Subcutaneous abdominal adipose tissue (tissue), 5 donors: Measurements from ENCODE around the gene PER3.

ENCODE experiments used
- H3K27ac ChIP-seq: one replicate; pipeline ENCODE4 v1.7.0; 2013; ENCODE audit warnings: low read depth, mild to moderate bottlenecking, inconsistent platforms, low read length, moderate library complexity
- H3K27me3 ChIP-seq, 5 donors: one replicate each; pipeline ENCODE4 v1.7.0; 2013; ENCODE audit warnings: low read length in 5 of 5, inconsistent platforms in 1 of 5; ENCODE audit not compliant: control insufficient read depth in 5 of 5, insufficient read depth in 4 of 5
- H3K36me3 ChIP-seq, 5 donors: one replicate each; pipeline ENCODE4 v1.7.0; 2013; ENCODE audit warnings: low read length in 5 of 5; ENCODE audit not compliant: control insufficient read depth in 5 of 5, insufficient read depth in 5 of 5
- H3K4me1 ChIP-seq, 5 donors: one replicate each; pipeline ENCODE4 v1.7.0; 2013; ENCODE audit warnings: low read length in 5 of 5, mild to moderate bottlenecking in 3 of 5, moderate library complexity in 1 of 5; ENCODE audit not compliant: control insufficient read depth in 5 of 5, insufficient read depth in 5 of 5
- H3K4me3 ChIP-seq, 5 donors: one replicate each; pipeline ENCODE4 v1.7.0; 2013; ENCODE audit warnings: low read length in 5 of 5, low read depth in 1 of 5
- H3K9ac ChIP-seq, 5 donors: one replicate each; pipeline ENCODE4 v1.7.0; 2013; ENCODE audit warnings: low read length in 5 of 5, mild to moderate bottlenecking in 4 of 5, moderate library complexity in 3 of 5
- H3K9me3 ChIP-seq, 5 donors: one replicate each; pipeline ENCODE4 v1.7.0; 2013; ENCODE audit warnings: low read length in 5 of 5; ENCODE audit not compliant: control insufficient read depth in 5 of 5
- donor health status: healthy.
- donor health status: healthy.
- donor health status: healthy.
- donor health status: healthy.
- donor health status: healthy.

PER3 gene

DNA sequence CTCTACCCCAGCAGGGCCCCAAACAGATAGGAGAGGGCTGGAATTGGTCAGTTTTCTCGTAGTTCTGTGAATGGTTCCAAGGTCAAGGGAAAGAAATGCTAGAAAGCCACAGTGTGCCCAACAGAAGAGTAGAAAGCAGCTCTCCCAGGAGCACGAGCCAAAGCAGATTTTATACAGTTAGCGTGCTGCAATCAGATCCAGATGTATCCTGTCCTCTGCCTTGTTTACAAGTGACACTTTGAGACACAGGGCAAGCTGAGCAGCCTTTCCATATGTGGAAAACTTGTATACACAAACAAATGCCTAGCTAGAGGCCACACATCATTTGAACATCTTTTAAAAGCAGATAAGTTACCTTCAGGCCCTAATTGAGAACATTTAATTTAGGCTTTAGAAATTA, 6.5 kb upstream of the PER3 start:
- no peak overlapping the region for H3K27ac ChIP-seq
- peaks cover 41 to 70% (median 53%) of the 10 kb centered on the region in 5 donors for H3K36me3 ChIP-seq
- no peaks in the 10 kb centered on the region for H3K9me3 ChIP-seq
- no peak overlapping the region for H3K9ac ChIP-seq
- no peaks in the 10 kb centered on the region for H3K27me3 ChIP-seq
- peaks cover 0 to 16% (median 12%) of the 10 kb centered on the region in 5 donors for H3K4me1 ChIP-seq
- H3K4me3 ChIP-seq: no peak overlapping the region

GRCh38 chr1:7778133-7778628, 5.9 kb upstream of the PER3 start:
- no peak overlapping the region for H3K27ac ChIP-seq
- H3K9me3 ChIP-seq: no peaks in the 10 kb centered on the region
- H3K36me3 ChIP-seq: peaks cover 40 to 65% (median 53%) of the 10 kb centered on the region in 5 donors
- H3K4me1 ChIP-seq: peaks cover 0 to 17% (median 16%) of the 10 kb centered on the region in 5 donors
- no peak overlapping the region for H3K9ac ChIP-seq
- H3K27me3 ChIP-seq: no peaks in the 10 kb centered on the region
- H3K4me3 ChIP-seq: no peak overlapping the region

DNA sequence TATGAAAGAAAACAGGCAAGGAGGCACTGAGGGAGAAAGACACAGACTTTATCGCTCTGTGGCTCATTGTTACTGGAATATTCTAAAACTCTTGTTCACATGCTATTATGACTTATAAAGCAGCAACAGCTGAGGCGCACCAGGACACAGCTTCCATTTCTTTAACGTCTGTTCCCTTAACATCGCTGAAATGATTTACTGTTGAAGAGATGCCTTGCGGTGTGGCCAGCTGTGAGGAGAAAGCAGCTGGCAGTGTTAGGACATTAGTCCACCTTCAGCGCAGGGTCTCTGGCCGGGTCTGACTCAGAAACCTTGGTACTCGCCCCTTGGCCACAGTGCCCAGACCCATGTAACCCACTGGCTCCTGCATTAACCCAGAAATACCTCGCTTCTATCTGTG, 3.1 kb upstream of the PER3 start:
- peaks cover 22 to 55% (median 46%) of the 10 kb centered on the region in 5 donors for H3K36me3 ChIP-seq
- H3K27ac ChIP-seq: peak overlapping the region; percentile 67

GRCh38 chr1:7781501-7781900, 2.6 kb upstream of the PER3 start:
- Histone ChIP-seq H3K27ac (peak overlapping the region; percentile 67), H3K9ac (no peak overlapping the region), H3K4me1 (peaks cover 3 to 34% (median 31%) of the 10 kb centered on the region in 5 donors), H3K9me3 (no peaks in the 10 kb centered on the region), H3K4me3 (no peak overlapping the region), H3K27me3 (no peaks in the 10 kb centered on the region), H3K36me3 (peaks cover 22 to 55% (median 46%) of the 10 kb centered on the region in 5 donors)

More for the DNA sequence above, 3.1 kb upstream of the PER3 start:
- H3K4me3 ChIP-seq: no peak overlapping the region
- peaks cover 3 to 33% (median 28%) of the 10 kb centered on the region in 5 donors for H3K4me1 ChIP-seq
- no peak overlapping the region for H3K9ac ChIP-seq
- H3K27me3 ChIP-seq: no peaks in the 10 kb centered on the region
- no peaks in the 10 kb centered on the region for H3K9me3 ChIP-seq

GRCh38 chr1:7781923-7782495, 2.1 kb upstream of the PER3 start:
- Histone ChIP-seq H3K9me3 (no peaks in the 10 kb centered on the region), H3K27me3 (no peaks in the 10 kb centered on the region), H3K9ac (no peak overlapping the region), H3K27ac (peak overlapping the region; percentile 67), H3K36me3 (peaks cover 28 to 55% (median 48%) of the 10 kb centered on the region in 5 donors), H3K4me1 (peaks cover 3 to 38% (median 36%) of the 10 kb centered on the region in 5 donors), H3K4me3 (no peak overlapping the region)

GRCh38 chr1:7783178-7783711, 846 bp upstream of the PER3 start:
- peaks cover 3 to 46% (median 40%) of the 10 kb centered on the region in 5 donors for H3K4me1 ChIP-seq

DNA sequence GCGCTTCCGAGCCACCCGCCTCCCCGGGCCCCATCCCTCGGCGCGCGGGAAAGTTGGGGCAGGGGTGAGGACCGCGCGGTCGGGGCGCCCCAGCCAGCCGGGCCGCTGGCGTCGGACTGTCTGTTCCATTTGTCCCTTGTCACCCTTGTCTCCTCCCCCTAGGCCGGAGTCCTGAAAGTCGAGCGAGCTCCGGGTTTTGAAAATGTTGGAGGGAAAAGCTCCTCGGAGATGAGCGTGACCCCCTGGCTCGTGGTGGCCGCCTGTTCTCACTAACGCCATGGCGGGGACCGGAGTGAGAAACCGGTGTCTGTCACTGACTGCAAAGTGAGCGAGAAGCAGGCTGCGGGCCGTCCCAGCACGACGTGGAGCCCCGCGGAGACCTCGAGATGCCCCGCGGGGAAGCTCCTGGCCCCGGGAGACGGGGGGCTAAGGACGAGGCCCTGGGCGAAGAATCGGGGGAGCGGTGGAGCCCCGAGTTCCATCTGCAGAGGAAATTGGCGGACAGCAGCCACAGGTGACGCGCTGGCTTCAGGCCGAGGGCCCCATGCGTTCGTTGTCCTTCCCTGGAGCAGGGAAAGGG, 491 bp downstream of the PER3 start:
- Histone ChIP-seq H3K4me3 (peak overlapping the region; percentile 72 to 85 (median 80)), H3K36me3 (peaks cover 32 to 50% (median 42%) of the 10 kb centered on the region in 5 donors), H3K4me1 (peaks cover 3 to 51% (median 40%) of the 10 kb centered on the region in 5 donors), H3K27ac (peak overlapping the region; percentile 50), H3K27me3 (no peaks in the 10 kb centered on the region), H3K9ac (peak overlapping the region in 4 of 5 donors; percentile 58 to 83 (median 73)), H3K9me3 (no peaks in the 10 kb centered on the region)

More at GRCh38 chr1:7783178-7783711, 846 bp upstream of the PER3 start:
- no peaks in the 10 kb centered on the region for H3K27me3 ChIP-seq
- peak overlapping the region; percentile 67 for H3K27ac ChIP-seq
- peak overlapping the region; percentile 36 to 69 (median 63) for H3K4me3 ChIP-seq
- H3K9me3 ChIP-seq: no peaks in the 10 kb centered on the region
- peaks cover 29 to 54% (median 44%) of the 10 kb centered on the region in 5 donors for H3K36me3 ChIP-seq
- peak overlapping the region in 2 of 5 donors; percentile 55 to 73 for H3K9ac ChIP-seq

DNA sequence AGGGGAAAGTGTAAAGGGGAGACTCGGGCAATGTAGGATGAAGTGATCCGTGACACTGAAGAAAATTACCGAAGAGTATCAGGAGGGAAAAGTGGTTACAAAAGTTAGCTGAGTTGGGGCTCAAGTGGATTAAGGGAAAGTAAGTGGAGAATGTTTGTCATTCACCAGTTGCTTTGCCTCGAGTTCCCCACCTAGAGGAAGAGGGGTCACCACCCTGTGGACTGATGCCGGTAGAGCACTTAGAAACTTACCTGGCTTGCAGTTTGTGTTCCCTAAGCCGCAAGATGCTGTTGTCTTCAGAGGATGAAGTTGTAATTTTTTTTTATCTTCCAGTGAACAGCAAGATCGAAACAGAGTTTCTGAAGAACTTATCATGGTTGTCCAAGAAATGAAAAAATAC, 1.0 kb downstream of the PER3 start:
- peaks cover 33 to 50% (median 45%) of the 10 kb centered on the region in 5 donors for H3K36me3 ChIP-seq
- H3K9me3 ChIP-seq: no peaks in the 10 kb centered on the region
- peak overlapping the region; percentile 72 to 85 (median 80) for H3K4me3 ChIP-seq
- H3K4me1 ChIP-seq: peaks cover 3 to 51% (median 40%) of the 10 kb centered on the region in 5 donors
- no peaks in the 10 kb centered on the region for H3K27me3 ChIP-seq
- H3K27ac ChIP-seq: peak overlapping the region; percentile 50
- H3K9ac ChIP-seq: peak overlapping the region in 4 of 5 donors; percentile 58 to 83 (median 73)

- H3K27ac ChIP-seq: no peak overlapping the region
- peaks cover 0 to 5% (median 2%) of the 10 kb centered on the region in 5 donors for H3K9me3 ChIP-seq
- peaks cover 3 to 50% (median 40%) of the 10 kb centered on the region in 5 donors for H3K4me1 ChIP-seq
- peaks cover 36 to 53% (median 47%) of the 10 kb centered on the region in 5 donors for H3K36me3 ChIP-seq
- H3K4me3 ChIP-seq: no peak overlapping the region
- peak overlapping the region in 1 of 5 donors; percentile 10 for H3K9ac ChIP-seq
- H3K27me3 ChIP-seq: no peaks in the 10 kb centered on the region
These were observed 2.7 kb downstream of the PER3 start for GRCh38 chr1:7786795-7787194.

DNA sequence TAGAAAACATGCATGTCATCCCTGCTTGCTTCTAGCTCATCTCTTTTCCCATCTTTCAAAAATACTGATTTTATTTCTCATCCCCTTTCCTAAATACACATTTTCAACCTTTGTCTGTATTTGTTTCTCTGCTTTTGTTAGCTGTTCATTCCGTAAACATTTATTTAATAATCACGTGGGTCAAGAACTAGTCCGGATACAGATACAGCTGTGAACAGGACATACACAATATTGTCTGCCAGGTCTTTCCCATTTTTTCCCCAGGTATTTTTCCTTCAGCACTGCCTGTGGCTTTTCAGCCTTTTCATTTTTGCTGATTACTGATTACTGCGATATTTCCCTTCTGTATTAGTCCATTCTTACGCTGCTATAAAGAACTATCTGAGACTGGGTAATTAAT, 5.7 kb downstream of the PER3 start:
- H3K9me3 ChIP-seq: peaks cover 0 to 5% (median 2%) of the 10 kb centered on the region in 5 donors
- H3K27ac ChIP-seq: no peak overlapping the region
- H3K4me1 ChIP-seq: peaks cover 3 to 33% (median 22%) of the 10 kb centered on the region in 5 donors
- H3K36me3 ChIP-seq: peaks cover 56 to 77% (median 71%) of the 10 kb centered on the region in 5 donors
- no peaks in the 10 kb centered on the region for H3K27me3 ChIP-seq
- H3K4me3 ChIP-seq: no peak overlapping the region
- H3K9ac ChIP-seq: no peak overlapping the region
